ENCODE results near the gene ANK3. TPM values are rescaled to one million over a fixed set of nuclear protein-coding genes. Genes with fewer than 3 reads are reported as not detected.

ANK3 gene
- total RNA-seq, 4 donors from 2014 or later, result 118 to 161 (median 151) TPM

- no peak overlapping the region for H3K27ac ChIP-seq
- no peaks in the 10 kb centered on the region for H3K9me3 ChIP-seq
- TF ChIP-seq CTCF (IDR thresholded peaks at IDR 0.05) (no peak), POLR2A (IDR thresholded peaks at IDR 0.05) (no peak)
- no peaks in the 10 kb centered on the region for H3K36me3 ChIP-seq
- no peak overlapping the region for H3K4me3 ChIP-seq
- no peak for DNase-seq
- H3K27me3 ChIP-seq, result no peaks in the 10 kb centered on the region
- no peaks in the 10 kb centered on the region for H3K4me1 ChIP-seq
Observed at GRCh38 chr10:59976909-59977308, 412.8 kb downstream of the ANK3 start.

Small RNA genes lying within 50 kb of the gene (small RNA-seq; reads per million reads assigned to genes)
- gene RF00019, result 0 reads per million in 2 donors
